ENCODE data around the gene CRYM. TPM values are rescaled to one million over a fixed set of nuclear protein-coding genes. Genes with fewer than 3 reads are reported as not detected.

The CRYM gene
- total RNA-seq, 1 experiment from 2014 or later = not detected

GRCh38 chr16:21301895-21302291 is 23.8 kb upstream of the CRYM start:
- H3K4me1 ChIP-seq (ENCODE audit: insufficient read depth, low read length, poor library complexity, severe bottlenecking) = peaks cover 3% of the 10 kb centered on the region
- POLR2A ChIA-PET (ENCODE audit: low non-redundant PET) = interaction anchor here (0.7 kb wide), 1 partner anchor 141 kb away, joined by 3 read pairs; no protein-coding TSS in a partner anchor
- TF ChIP-seq CTCF (conservative IDR thresholded peaks at IDR 0.05; ENCODE audit: low read depth, low read length) (no peak), EZH2 (IDR thresholded peaks at IDR 0.05; ENCODE audit: borderline replicate concordance, low read depth, low read length, poor library complexity, severe bottlenecking) (no peak)
- CTCF ChIA-PET = interaction anchor here (2.1 kb wide), 2 partner anchors 113 to 145 kb away, joined by 27 to 40 read pairs; partner anchors contain the start of gene LDAF1
- H3K27me3 ChIP-seq (replicated peaks; ENCODE audit: insufficient read depth, low read depth, low read length, poor library complexity) = peaks cover 15% of the 10 kb centered on the region
- BruUV-seq (replicated peaks) = no TSS peak
- H3K36me3 ChIP-seq (ENCODE audit: insufficient read depth, low read length, poor library complexity, severe bottlenecking) = no peaks in the 10 kb centered on the region
- peak overlapping the region; percentile 55 for H3K4me3 ChIP-seq (ENCODE audit: low read depth, low read length, poor library complexity, severe bottlenecking)
- no peaks in the 10 kb centered on the region for H3K9me3 ChIP-seq (ENCODE audit: low read depth, low read length, poor library complexity, severe bottlenecking)
- no peak for DNase-seq (ENCODE audit: low spot score)
- intact Hi-C loops (cut with micrococcal nuclease; ENCODE audit: unreplicated experiment) = loop anchor here (2.0 to 5.0 kb wide), 3 partner anchors 145 to 340 kb away; no protein-coding TSS in a partner anchor
- no peak overlapping the region for H3K27ac ChIP-seq (ENCODE audit: low read depth, low read length, poor library complexity, severe bottlenecking)

GRCh38 chr16:21301168-21301894 is 23.2 kb upstream of the CRYM start:
- POLR2A ChIA-PET (ENCODE audit: low non-redundant PET) = interaction anchor here (0.7 kb wide), 1 partner anchor 140 kb away, joined by 3 read pairs; no protein-coding TSS in a partner anchor

More at GRCh38 chr16:21301168-21301894, 23.2 kb upstream of the CRYM start:
- intact Hi-C loops (cut with micrococcal nuclease; ENCODE audit: unreplicated experiment) = loop anchor here (2.0 to 5.0 kb wide), 3 partner anchors 145 to 341 kb away; no protein-coding TSS in a partner anchor
- H3K27me3 ChIP-seq (replicated peaks; ENCODE audit: insufficient read depth, low read depth, low read length, poor library complexity) = peaks cover 15% of the 10 kb centered on the region
- peak; percentile 78 for DNase-seq (ENCODE audit: low spot score)
- CTCF ChIA-PET = interaction anchor here (0.5 to 2.1 kb wide), 14 partner anchors 17 to 1016 kb away, joined by 3 to 40 read pairs (median 4); partner anchors contain the start of gene LDAF1
- H3K27ac ChIP-seq (ENCODE audit: low read depth, low read length, poor library complexity, severe bottlenecking) = no peak overlapping the region
- peaks cover 3% of the 10 kb centered on the region for H3K4me1 ChIP-seq (ENCODE audit: insufficient read depth, low read length, poor library complexity, severe bottlenecking)
- no peaks in the 10 kb centered on the region for H3K36me3 ChIP-seq (ENCODE audit: insufficient read depth, low read length, poor library complexity, severe bottlenecking)
- H3K4me3 ChIP-seq (ENCODE audit: low read depth, low read length, poor library complexity, severe bottlenecking) = peak overlapping the region; percentile 55
- no peaks in the 10 kb centered on the region for H3K9me3 ChIP-seq (ENCODE audit: low read depth, low read length, poor library complexity, severe bottlenecking)
- BruUV-seq (replicated peaks) = no TSS peak
- TF ChIP-seq EZH2 (IDR thresholded peaks at IDR 0.05; ENCODE audit: borderline replicate concordance, low read depth, low read length, poor library complexity, severe bottlenecking) (no peak), CTCF (conservative IDR thresholded peaks at IDR 0.05; ENCODE audit: low read depth, low read length) (no peak)
